A673 (cell line): ENCODE data around the gene LIPF.

Experiments
- EZH2 ChIP-seq: fragments of 200-600 bp; sonication (generic); IDR thresholded peaks from 2 replicates; pipeline ENCODE4 v1.6.1; 2017; ENCODE audit warnings: borderline replicate concordance, low read depth, mild to moderate bottlenecking, mixed read lengths, antibody characterized with exemption, low read length; ENCODE audit not compliant: poor library complexity, severe bottlenecking
- TF ChIP-seq, protein P1 (sequence below): fragments of 300-800, 200-600 bp; sonication (generic); conservative IDR thresholded peaks from 2 replicates; pipeline ENCODE4 v1.5.1; 2017; ENCODE audit warnings: low read depth, mild to moderate bottlenecking, antibody characterized with exemption, low read length, moderate library complexity, mixed read lengths

DNA sequence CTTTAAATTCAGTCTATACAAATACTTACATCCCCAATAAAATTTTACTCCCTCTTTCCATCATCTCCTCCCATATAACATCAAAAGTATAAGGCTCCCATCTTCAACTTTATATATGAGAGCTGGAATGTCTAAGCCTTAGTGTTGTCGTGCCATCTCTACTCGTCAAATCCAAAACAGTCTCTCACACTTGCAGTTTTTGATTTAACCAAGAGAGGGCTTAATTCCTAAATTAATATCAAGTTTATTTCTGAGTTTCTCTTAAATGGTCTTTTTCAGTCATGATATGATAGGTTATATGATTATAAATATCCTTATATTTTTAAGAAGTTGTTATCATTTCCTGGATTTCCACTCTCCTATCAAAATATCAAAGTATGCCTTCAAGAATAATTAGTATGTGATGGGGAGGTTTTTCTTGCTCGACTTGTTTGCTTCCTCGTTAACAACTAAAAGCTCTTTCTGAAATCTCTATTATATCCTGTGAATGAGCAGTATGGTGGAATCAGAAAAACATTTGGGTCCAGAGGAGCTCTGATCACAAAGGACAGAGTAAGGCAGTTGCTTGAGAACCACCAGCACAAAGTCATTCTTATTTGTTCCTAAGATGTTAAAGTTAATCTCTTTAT is 29.3 kb downstream of the LIPF start:
- TF ChIP-seq, protein P1, sequence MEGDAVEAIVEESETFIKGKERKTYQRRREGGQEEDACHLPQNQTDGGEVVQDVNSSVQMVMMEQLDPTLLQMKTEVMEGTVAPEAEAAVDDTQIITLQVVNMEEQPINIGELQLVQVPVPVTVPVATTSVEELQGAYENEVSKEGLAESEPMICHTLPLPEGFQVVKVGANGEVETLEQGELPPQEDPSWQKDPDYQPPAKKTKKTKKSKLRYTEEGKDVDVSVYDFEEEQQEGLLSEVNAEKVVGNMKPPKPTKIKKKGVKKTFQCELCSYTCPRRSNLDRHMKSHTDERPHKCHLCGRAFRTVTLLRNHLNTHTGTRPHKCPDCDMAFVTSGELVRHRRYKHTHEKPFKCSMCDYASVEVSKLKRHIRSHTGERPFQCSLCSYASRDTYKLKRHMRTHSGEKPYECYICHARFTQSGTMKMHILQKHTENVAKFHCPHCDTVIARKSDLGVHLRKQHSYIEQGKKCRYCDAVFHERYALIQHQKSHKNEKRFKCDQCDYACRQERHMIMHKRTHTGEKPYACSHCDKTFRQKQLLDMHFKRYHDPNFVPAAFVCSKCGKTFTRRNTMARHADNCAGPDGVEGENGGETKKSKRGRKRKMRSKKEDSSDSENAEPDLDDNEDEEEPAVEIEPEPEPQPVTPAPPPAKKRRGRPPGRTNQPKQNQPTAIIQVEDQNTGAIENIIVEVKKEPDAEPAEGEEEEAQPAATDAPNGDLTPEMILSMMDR = peak; percentile 45; the same call in 1 of the 2 replicates
- TF ChIP-seq EZH2 = no peak
